Ecto neural progenitor cell (in vitro differentiated cells): Measurements from ENCODE around the gene ZFP3.
A peak's percentile ranks its signal among the peaks of the same experiment; 100 is the strongest.
"Not testable (repeated sequence)": the region's sequence is repeated elsewhere in the genome, so short reads cannot be mapped to it uniquely, and the experiment has no call there.

Experiments
- DNase-seq: peaks from one replicate; pipeline ENCODE4 v3.0.0-alpha.2; 2018; ENCODE audit warnings: low spot score

ZFP3 gene

DNA sequence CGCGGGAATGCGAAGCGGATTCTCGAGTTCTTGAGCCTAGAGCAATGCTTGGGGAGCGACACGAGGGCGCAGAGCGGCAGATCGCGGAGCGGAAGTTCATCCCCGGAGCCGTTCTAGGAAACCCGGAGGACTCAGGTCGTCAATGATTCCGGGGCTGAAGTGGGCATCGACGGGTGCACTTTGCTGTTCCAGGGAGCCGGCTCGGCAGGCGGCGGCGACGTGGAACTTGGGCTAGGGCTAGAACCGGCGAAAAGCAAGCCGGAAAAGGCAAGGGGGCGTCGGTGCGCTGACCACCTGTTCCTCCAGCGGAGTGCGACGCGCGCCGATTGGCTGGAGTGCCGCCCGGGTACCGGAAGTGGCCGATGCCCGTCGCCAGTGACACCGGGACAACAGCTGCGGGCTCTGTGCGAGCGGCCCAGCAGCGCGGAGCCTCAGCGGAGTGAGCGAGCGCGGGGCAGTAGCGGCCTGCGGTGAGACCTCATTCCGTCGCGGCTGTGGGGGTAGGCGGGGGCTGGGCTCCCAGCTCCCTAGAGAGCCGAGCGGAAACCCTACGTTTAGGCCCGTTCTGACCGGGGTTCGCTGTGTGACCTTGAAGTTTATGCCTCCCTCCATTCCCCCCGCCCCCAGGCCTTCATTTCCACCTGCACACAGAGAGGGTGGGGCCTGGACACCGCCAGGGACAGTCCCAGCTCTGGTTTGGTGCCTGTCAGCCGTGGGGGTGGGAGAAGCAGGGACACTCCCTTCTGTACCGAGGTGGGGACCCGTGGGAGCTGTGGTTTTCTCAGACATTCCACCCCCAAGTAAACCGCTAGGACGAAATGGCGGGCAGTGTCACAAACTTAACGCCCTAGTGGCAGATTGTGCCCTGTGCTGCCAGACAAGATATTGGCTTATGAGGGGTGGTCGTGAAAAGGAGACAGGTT lies at the start of gene ZFP3:
Gene ZFP3, plus strand, starts transcription at position 362 of the 923 bp plus-strand sequence. CDS start 13,038 bp downstream, outside the sequence.
- peak; percentile 53 for DNase-seq

- not testable (repeated sequence) for DNase-seq
These were observed 48.1 kb upstream of the ZFP3 start for GRCh38 chr17:5030168-5030567.

- peak; percentile 90 for DNase-seq
These were observed 46.7 kb upstream of the ZFP3 start for GRCh38 chr17:5031365-5032082.

GRCh38 chr17:5032865-5033264 lies 45.4 kb upstream of the ZFP3 start:
- DNase-seq, result no peak

- DNase-seq, result no peak
These were observed 44.8 kb upstream of the ZFP3 start for GRCh38 chr17:5033352-5034015.

GRCh38 chr17:5034063-5034462 lies 44.2 kb upstream of the ZFP3 start:
- no peak for DNase-seq

- DNase-seq, result no peak
These were observed 43.6 kb upstream of the ZFP3 start for GRCh38 chr17:5034651-5035050.

DNA sequence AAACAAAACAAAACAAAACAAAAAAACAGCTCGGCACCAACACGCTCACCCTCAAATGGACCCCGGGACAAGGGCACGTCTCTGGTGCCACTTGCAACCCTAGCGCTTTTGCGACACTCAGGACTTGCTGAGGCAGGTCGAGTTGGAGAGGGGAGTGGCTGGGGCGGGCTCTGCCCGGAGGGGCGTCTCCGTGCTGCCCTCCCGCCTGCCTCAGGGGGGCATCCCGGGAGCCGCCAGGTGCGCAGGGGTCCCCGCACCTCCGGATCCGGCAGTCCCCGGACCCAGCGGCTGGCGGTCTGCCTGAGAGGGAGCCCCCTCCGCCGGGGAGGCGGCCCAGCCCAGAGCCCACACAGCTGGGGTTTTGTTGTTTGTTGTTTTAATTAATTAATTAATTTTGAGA lies 43.0 kb upstream of the ZFP3 start, which contains the start of gene SLC52A1:
Gene SLC52A1, minus strand, starts transcription at position 112 of the 400 bp plus-strand sequence. CDS start 820 bp downstream, outside the sequence.
- DNase-seq, result peak; percentile 64

DNA sequence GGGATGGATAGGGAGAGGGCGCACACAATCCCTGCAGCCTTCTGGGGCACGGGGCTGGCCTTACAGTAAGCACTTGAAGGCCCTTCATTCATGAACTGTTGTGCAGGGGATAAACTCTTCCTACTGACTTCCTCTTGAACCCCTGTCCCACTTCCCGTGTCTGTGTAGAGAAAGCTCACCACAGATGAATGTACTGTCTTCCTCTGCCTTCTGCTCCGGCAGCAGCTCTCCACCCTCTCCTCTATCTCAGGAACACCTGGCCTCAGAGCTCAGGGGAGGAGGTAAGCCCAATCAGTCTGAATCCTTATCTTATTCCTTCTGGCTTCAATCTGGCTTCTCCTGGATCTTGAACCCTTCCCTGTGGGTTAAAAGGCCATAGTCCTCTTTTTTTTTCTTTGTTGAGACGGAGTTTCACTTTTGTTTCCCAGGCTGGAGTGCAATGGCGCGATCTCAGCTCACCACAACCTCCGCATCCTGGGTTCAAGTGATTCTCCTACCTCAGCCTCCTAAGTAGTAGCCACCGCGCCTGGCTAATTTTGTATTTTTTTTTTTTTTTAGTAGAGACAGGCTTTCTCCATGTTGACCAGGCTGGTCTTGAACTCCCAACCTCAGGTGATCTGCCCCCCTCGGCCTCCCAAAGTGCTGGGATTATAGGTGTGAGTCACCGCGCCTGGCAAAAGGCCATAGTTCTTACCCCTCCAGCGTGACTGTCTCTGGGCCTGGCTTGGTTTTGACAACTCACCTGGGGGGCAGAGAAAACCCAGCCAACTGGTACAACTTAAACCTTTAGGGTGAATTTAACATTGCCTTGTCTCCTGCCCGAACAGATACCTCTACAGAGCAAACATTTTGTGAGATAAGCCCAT lies 35.9 kb upstream of the ZFP3 start:
- no peak for DNase-seq

DNA sequence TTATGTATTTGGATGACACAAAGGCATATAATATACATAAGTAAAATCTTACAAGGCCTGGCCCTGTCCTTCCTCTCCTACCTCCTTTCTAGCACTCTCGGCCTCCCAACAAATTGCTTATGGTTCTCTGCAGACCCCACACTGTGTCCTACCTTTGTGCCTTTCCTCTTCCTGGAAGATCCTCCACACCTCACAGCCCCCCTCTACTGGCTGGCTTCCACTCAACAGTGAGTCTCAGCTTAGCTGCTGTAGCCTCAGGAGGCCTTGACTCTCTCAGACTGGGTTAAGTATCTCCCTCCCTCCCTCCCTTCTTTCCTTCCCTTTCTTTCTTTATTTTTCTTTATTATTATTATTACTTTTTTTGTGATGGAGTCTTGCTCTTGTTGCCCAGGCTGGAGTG lies 34.7 kb upstream of the ZFP3 start:
- no peak for DNase-seq

- DNase-seq, result no peak
These were observed 33.6 kb upstream of the ZFP3 start for GRCh38 chr17:5044630-5045029.

DNA sequence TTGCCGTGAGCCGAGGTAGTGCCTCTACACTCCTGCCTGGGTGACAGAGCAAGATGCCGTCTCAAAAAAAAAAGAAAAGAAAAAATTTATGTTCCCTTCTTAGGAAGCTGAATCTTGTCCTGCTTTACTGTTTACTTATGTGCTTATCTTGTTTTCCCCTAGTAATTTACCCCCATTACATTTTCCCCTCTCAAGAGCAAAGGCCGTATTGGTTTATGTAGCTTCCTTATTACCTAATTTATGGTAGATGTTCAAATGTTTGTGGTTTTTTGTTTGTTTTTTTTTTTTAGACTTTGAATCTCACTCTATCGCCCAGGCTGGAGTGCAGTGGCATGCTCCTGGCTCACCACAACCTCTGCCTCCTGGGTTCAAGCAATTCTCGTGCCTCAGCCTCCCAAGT lies 32.8 kb upstream of the ZFP3 start:
- no peak for DNase-seq

DNA sequence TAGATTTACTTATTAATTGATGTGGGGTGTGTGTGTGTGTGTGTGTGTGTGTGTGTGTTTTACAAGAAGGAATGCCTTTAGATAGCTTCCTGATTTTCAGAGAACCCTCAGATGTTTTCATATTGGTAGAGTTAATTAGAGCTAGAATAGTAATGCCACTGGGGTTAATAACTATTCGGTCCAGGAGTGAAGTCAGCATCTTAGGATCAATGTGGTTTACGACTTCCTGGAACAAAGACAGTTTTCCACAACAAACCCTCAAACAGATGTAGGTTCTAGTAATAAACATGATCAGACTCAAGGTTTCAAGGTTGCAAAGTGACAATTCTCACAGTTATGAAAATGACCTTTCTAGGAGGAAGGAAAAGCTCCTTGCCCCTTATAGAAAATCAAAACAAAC lies 30.8 kb upstream of the ZFP3 start:
- no peak for DNase-seq

GRCh38 chr17:5049314-5049841 lies 28.9 kb upstream of the ZFP3 start:
- no peak for DNase-seq

GRCh38 chr17:5050278-5050677 lies 28.0 kb upstream of the ZFP3 start:
- no peak for DNase-seq

- no peak for DNase-seq
These were observed 22.7 kb upstream of the ZFP3 start for GRCh38 chr17:5055543-5055942.

- no peak for DNase-seq
These were observed 13.0 kb upstream of the ZFP3 start for GRCh38 chr17:5065227-5065744.

GRCh38 chr17:5068236-5068635 lies 10.0 kb upstream of the ZFP3 start:
- DNase-seq, result no peak

GRCh38 chr17:5069724-5070123 lies 8.5 kb upstream of the ZFP3 start:
- DNase-seq, result no peak

DNA sequence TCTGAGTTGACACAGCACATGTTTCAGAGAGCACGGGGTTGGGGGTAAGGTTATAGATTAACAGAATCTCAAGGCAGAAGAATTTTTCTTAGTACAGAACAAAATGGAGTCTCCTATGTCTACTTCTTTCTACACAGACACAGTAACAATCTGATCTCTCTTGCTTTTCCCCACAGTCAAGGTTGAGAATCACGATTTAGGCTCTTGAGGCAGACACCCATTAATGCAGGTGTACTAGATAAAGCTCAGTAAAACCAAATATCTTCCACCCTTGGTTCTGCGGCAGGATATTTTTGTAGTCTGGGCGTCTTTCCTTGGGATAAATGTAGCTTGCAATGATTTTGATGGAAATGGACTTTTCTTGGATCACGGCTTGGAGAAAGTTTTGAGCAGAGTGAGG lies 2.8 kb upstream of the ZFP3 start:
- DNase-seq, result not testable (repeated sequence)

- DNase-seq, result not testable (repeated sequence)
These were observed 992 bp upstream of the ZFP3 start for GRCh38 chr17:5077275-5077674.
